Esophagus muscularis mucosa (tissue), 4 donors: ENCODE data around the gene SLC23A2. TPM values are rescaled to one million over a fixed set of nuclear protein-coding genes. Genes with fewer than 3 reads are reported as not detected.

Experiments
- DNase-seq: peaks from one replicate; pipeline ENCODE4 v3.0.0-alpha.2; 2017; ENCODE audit errors: extremely low spot score
- H3K27ac ChIP-seq, 4 donors: fragments of 200-600 bp; sonication (generic); replicated peaks in 1 of 4; 1 replicate in 3 of 4; 2 replicates in 1 of 4; pipeline ENCODE4 v1.5.1; 2016 to 2019; ENCODE audit warnings: mild to moderate bottlenecking in 1 of 4
- H3K27me3 ChIP-seq, 4 donors: fragments of 200-600 bp; sonication (generic); one replicate each; pipeline versions ENCODE4 v1.5.1 to v1.6.0; 2016 to 2019
- H3K36me3 ChIP-seq, 4 donors: fragments of 200-600 bp; sonication (generic); one replicate each; pipeline ENCODE4 v1.5.1; 2016 to 2019
- H3K4me1 ChIP-seq, 4 donors: fragments of 200-600 bp; sonication (generic); one replicate each; pipeline ENCODE4 v1.5.1; 2016 to 2019
- H3K4me3 ChIP-seq, 4 donors: fragments of 200-600 bp; sonication (generic); 1 replicate in 2 of 4; 2 replicates in 2 of 4; pipeline ENCODE4 v1.5.1; 2016 to 2019; ENCODE audit warnings: mild to moderate bottlenecking in 4 of 4, moderate library complexity in 1 of 4
- H3K9me3 ChIP-seq, 4 donors: fragments of 200-600 bp; sonication (generic); 1 replicate in 3 of 4; 2 replicates in 1 of 4; pipeline ENCODE4 v1.5.1; 2016 to 2019
- EP300 ChIP-seq: sonication (generic); formaldehyde crosslinking; IDR thresholded peaks from one replicate; pipeline ENCODE4 v1.6.1; 2017; ENCODE audit warnings: antibody characterized with exemption
- POLR2A ChIP-seq: fragments of 450-650 bp; IDR thresholded peaks from one replicate; pipeline ENCODE4 v1.6.1; 2017; ENCODE audit warnings: antibody characterized with exemption, moderate library complexity, mild to moderate bottlenecking, low read depth
- POLR2AphosphoS5 ChIP-seq, 2 donors: sonication (generic); formaldehyde crosslinking; IDR thresholded peaks; one replicate each; pipeline ENCODE4 v1.6.1; 2017; ENCODE audit warnings: antibody characterized with exemption in 2 of 2
- WGBS: methylation state at CpG from one replicate; pipeline ENCODE4 v1.1.5; 2018; 5-methylcytosine and 5-hydroxymethylcytosine counted together
- intact Hi-C: fragments of 100-400 bp; cut with DNase I; formaldehyde crosslinking; loops from one replicate; pipeline ENCODE4 v1.15.1; 2023
- total RNA-seq, 4 donors: library from RNA; depleted of rRNA; stranded (reverse); fragments of >200 nt; gene quantifications; one replicate each; pipeline versions ENCODE4 v1.1.0 to v1.2.1, GENCODE V29; 2016
- TF ChIP-seq, protein P1 (sequence below), 3 experiments: fragments of 200-600 bp in 2 of 3; fragments of 450-650 bp in 1 of 3; sonication (generic) in 2 of 3; IDR thresholded peaks; one replicate each; pipeline ENCODE4 v1.5.1; 2017 to 2019; ENCODE audit warnings: antibody characterized with exemption in 3 of 3, mild to moderate bottlenecking in 2 of 3, moderate library complexity in 1 of 3

SLC23A2 gene
- total RNA-seq, 4 donors from 2014 or later, result 8.7 to 16.0 (median 12.2) TPM

DNA sequence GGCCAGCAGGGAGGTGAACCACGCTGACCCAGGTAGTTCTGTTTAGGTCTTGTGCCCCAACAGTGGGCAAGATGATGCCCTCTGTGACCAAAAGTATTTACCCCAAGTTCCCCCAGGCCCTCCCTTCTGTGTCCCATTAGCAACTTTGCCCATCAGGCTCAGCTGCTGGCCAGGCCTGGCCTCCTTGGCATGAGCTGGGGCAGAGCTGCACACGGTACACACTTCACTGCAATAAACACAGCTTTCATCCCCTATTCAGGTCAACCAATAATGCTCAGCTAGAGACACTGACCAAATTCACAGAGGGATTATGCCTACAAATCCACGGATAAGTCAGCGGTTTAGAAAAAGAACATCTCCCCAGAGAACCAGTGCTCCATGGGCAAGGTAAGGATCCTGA lies 103.7 kb downstream of the SLC23A2 start:
- intact Hi-C loops, result no loop called here
- Histone ChIP-seq H3K4me1 (peaks cover 0 to 20% (median 14%) of the 10 kb centered on the region in 4 donors), H3K4me3 (no peak overlapping the region), H3K36me3 (peaks cover 0 to 43% (median 13%) of the 10 kb centered on the region in 4 donors), H3K27me3 (no peaks in the 10 kb centered on the region), H3K27ac (no peak overlapping the region), H3K9me3 (no peaks in the 10 kb centered on the region)
- DNase-seq, result no peak
- TF ChIP-seq, protein P1, sequence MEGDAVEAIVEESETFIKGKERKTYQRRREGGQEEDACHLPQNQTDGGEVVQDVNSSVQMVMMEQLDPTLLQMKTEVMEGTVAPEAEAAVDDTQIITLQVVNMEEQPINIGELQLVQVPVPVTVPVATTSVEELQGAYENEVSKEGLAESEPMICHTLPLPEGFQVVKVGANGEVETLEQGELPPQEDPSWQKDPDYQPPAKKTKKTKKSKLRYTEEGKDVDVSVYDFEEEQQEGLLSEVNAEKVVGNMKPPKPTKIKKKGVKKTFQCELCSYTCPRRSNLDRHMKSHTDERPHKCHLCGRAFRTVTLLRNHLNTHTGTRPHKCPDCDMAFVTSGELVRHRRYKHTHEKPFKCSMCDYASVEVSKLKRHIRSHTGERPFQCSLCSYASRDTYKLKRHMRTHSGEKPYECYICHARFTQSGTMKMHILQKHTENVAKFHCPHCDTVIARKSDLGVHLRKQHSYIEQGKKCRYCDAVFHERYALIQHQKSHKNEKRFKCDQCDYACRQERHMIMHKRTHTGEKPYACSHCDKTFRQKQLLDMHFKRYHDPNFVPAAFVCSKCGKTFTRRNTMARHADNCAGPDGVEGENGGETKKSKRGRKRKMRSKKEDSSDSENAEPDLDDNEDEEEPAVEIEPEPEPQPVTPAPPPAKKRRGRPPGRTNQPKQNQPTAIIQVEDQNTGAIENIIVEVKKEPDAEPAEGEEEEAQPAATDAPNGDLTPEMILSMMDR (IDR thresholded peaks at IDR 0.05), result no peak
- TF ChIP-seq POLR2AphosphoS5 (IDR thresholded peaks at IDR 0.05) (no peak), POLR2A (no peak), EP300 (no peak)
- 82% methylated on average over 4 of the region's 4 CpGs for WGBS

DNA sequence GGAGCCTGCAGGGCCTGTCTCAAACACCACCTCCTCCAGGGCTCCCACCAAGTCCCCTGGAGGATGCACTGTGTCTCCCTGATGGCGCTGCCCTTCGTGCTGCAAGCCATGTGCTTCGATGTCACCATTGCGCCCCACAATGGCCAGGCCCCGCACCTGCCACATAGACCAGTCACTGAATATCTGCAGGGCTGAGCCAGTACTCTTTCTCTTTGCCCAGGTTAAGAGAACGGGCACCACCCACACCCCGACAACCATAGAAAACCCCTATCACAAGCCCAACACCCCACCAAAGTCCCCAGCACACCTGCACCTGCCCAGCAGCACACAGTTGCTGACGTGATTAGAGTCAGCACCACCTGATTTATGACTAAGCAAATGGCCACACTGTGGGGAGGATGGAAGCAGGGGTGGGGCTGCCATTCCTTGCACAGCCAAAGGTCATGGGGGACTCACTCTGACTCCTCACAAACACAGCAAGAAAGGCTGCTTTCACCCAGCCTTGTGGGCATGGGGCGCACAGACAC lies 104.3 kb downstream of the SLC23A2 start:
- peaks cover 0 to 37% (median 12%) of the 10 kb centered on the region in 4 donors for H3K36me3 ChIP-seq
- WGBS, result 91% methylated on average over 9 of the region's 9 CpGs
- no peak overlapping the region for H3K4me3 ChIP-seq
- H3K27ac ChIP-seq, result no peak overlapping the region
- no peaks in the 10 kb centered on the region for H3K9me3 ChIP-seq
- no peak for DNase-seq
- H3K27me3 ChIP-seq, result no peaks in the 10 kb centered on the region
- TF ChIP-seq, protein P1 (IDR thresholded peaks at IDR 0.05), result no peak
- TF ChIP-seq POLR2A (no peak), EP300 (no peak), POLR2AphosphoS5 (IDR thresholded peaks at IDR 0.05) (no peak)
- intact Hi-C loops, result no loop called here
- H3K4me1 ChIP-seq, result peaks cover 0 to 20% (median 14%) of the 10 kb centered on the region in 4 donors

DNA sequence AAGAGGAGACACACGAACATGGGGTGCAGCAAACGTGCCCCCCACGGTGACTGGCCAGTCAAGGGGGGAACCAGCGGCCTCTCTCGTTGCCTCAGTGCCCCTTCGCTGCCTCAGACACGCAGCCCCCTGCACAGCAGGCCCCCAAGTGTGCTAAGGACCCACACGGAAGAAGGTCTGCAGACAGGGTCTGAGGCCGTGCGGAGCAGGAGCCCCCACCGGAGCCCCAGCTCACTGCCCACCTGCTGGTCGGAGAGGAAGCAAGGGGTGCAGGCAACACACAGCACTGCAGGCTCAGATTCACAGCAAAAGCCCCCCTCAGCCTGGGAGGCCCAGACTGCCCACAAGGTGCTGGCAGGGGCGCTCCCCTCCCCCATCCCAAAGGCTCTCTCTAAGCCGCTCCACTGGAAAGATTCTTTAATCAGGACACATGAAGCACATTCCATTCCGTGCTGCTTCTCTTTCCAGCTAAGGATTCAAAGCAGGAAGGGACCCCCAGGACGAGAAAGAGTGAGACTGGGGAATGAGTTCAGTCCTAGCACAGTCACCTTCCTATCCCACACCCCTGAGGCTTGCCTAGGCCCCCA lies 105.1 kb downstream of the SLC23A2 start:
- Histone ChIP-seq H3K27ac (no peak overlapping the region), H3K27me3 (no peaks in the 10 kb centered on the region), H3K4me1 (peaks cover 0 to 20% (median 14%) of the 10 kb centered on the region in 4 donors), H3K36me3 (peaks cover 0 to 32% (median 11%) of the 10 kb centered on the region in 4 donors), H3K9me3 (no peaks in the 10 kb centered on the region), H3K4me3 (no peak overlapping the region)
- intact Hi-C loops, result no loop called here
- DNase-seq, result no peak
- WGBS, result 87% methylated on average over 16 of the region's 16 CpGs
- TF ChIP-seq POLR2A, result no peak
- TF ChIP-seq POLR2AphosphoS5 (IDR thresholded peaks at IDR 0.05), result no peak
- no peak for TF ChIP-seq EP300
- TF ChIP-seq, protein P1 (IDR thresholded peaks at IDR 0.05), result no peak

DNA sequence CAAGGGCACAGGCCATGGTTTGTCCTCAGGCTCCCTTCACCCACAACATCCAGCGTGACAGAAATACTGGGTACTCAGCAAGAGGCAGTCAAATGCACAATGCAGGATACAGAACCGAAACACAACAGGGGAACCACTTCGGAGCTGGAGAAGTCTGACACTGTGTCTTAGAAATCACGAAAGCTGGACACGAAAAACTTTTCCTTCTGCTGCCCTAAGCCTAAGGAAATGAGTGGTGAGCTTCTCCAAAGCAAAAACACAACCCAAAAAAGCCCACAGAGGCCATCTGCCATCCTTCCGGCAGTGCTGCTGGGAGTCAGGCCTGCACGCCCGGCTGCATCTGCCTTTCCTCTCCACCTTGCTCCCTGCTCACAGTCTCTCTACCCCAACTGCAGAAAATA lies 106.3 kb downstream of the SLC23A2 start:
- no peak for DNase-seq

More for the DNA sequence above, 106.3 kb downstream of the SLC23A2 start:
- WGBS, result 66% methylated on average over 8 of the region's 8 CpGs
- H3K9me3 ChIP-seq, result no peaks in the 10 kb centered on the region
- peaks cover 0 to 34% (median 13%) of the 10 kb centered on the region in 4 donors for H3K36me3 ChIP-seq
- H3K4me1 ChIP-seq, result peaks cover 0 to 20% (median 14%) of the 10 kb centered on the region in 4 donors
- no peak overlapping the region for H3K4me3 ChIP-seq
- H3K27ac ChIP-seq, result no peak overlapping the region
- intact Hi-C loops, result no loop called here
- H3K27me3 ChIP-seq, result no peaks in the 10 kb centered on the region
- TF ChIP-seq, protein P1 (IDR thresholded peaks at IDR 0.05), result no peak
- no peak for TF ChIP-seq POLR2A
- TF ChIP-seq POLR2AphosphoS5 (IDR thresholded peaks at IDR 0.05), result no peak
- TF ChIP-seq EP300, result no peak
